ENCODE measurements around the gene SLC44A3. TPM values are rescaled to one million over a fixed set of nuclear protein-coding genes. Genes with fewer than 3 reads are reported as not detected.

Gene SLC44A3, protein sequence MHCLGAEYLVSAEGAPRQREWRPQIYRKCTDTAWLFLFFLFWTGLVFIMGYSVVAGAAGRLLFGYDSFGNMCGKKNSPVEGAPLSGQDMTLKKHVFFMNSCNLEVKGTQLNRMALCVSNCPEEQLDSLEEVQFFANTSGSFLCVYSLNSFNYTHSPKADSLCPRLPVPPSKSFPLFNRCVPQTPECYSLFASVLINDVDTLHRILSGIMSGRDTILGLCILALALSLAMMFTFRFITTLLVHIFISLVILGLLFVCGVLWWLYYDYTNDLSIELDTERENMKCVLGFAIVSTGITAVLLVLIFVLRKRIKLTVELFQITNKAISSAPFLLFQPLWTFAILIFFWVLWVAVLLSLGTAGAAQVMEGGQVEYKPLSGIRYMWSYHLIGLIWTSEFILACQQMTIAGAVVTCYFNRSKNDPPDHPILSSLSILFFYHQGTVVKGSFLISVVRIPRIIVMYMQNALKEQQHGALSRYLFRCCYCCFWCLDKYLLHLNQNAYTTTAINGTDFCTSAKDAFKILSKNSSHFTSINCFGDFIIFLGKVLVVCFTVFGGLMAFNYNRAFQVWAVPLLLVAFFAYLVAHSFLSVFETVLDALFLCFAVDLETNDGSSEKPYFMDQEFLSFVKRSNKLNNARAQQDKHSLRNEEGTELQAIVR
- total RNA-seq = 2.2 TPM

DNA sequence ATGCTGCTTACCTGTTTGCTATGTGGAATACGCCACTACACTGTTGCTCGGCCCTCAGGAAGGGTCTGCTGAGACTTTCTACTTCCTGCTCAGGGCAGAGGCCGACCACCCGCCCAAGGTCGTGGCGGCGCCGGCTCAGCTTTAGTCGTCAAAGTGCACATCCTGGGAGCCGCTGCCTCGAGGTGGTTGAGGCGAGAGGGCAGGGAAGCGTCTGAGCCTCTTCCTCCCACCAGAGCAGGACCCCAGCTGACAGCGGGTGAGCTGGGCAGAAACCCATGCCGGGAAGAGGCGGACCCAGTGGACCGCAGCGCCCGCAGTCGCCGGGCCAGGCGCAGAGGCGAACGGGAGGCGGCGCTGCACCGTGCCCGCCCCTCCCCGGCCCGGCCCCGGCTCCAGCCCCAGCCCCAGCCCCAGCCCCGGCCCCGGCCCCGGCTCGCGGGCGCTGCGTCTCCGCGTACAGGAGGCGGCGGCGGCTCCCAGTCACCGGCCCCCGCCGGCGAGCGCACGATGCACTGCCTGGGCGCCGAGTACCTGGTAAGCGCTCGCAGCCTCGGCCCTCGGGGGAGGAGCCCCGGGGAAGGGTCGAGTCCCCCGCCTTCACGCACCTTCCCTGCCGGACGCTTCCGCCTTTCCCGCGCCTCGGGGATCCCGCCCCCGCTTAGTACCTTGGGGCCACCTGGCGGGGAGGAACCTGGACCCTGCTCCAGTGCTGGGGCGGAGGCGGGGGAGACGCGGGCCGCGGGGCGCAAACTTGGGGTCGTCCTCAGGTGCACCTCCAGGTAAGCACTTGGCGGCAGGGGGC lies at the start of gene SLC44A3:
SLC44A3 (plus strand) TSS at position 413 of the 802 bp plus-strand sequence; CDS start at position 508, 95 bp downstream.

DNA sequence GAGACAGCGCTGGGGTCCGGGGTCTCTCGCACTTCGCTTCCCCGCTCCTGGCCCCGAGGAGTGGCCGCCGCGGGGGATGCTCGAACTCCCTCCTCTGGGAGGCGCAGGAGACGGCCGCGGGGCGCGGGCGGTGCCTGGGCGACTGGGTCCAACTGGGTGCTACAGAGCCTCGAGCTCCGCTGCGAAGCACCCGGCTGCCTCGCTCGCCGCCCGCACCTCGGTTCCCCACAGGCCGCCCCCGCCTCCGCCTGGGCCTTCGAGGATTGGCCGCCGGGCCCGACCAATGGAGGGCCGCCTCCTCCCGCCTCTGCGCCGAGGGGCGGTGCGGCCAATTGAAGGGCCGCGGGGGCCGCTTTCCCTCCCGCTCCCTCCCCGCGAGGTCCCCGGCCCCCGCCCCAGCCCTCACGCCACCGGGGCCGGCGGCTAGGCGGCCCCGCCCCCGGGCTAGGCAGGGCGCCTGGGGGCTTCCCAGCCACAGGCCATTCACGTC lies 106.8 kb downstream of the SLC44A3 start, which contains the start of gene CNN3:
CNN3 (minus strand) TSS at position 196 of the 490 bp plus-strand sequence. CDS start 216 bp downstream, outside the sequence.

Other genes starting within 250 kb of the SLC44A3 start
- gene CNN3, start 106.8 kb downstream of the SLC44A3 start, total RNA-seq = 144 TPM